GM19099 (cell line): ENCODE measurements around the gene RDH5.

Experiments
- POLR2A ChIP-seq: IDR thresholded peaks from 3 replicates; pipeline ENCODE4 v1.6.1; 2011; ENCODE audit warnings: low read depth; ENCODE audit not compliant: insufficient read length; ENCODE audit errors: extremely low read depth

The RDH5 gene

DNA sequence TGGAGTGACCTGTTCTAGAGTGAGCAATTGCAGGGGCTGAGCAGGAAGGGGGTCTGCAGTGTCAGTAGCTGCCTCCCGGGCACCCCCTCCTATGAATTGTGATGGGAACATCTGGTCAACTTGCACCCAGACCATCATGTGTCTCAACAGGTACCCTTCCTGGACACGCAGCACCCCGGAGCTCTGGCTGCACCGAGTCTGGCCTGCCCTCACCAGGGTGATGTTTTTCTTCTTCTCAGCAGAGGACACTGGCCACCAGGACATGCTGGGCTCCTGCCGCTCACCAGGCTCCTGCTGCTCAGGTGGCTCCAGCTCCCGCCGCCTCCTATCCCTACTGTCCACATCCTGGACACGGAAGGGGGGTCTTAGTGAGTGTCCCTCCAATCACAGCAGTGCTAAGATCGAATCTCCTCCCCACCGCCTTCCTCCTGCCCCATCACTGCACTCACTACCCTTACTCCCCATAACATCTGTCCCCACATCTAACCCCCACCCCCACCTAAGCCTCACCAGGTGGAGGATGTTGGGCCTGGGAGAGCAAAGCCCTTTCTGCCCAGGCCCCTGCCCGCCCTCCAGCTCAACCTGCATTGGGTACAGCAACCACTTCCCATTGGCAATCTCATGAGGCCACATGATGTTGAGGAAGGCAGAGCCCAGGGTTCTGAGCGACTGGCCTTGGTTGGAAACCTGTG lies 27.4 kb upstream of the RDH5 start:
- TF ChIP-seq POLR2A = no peak

DNA sequence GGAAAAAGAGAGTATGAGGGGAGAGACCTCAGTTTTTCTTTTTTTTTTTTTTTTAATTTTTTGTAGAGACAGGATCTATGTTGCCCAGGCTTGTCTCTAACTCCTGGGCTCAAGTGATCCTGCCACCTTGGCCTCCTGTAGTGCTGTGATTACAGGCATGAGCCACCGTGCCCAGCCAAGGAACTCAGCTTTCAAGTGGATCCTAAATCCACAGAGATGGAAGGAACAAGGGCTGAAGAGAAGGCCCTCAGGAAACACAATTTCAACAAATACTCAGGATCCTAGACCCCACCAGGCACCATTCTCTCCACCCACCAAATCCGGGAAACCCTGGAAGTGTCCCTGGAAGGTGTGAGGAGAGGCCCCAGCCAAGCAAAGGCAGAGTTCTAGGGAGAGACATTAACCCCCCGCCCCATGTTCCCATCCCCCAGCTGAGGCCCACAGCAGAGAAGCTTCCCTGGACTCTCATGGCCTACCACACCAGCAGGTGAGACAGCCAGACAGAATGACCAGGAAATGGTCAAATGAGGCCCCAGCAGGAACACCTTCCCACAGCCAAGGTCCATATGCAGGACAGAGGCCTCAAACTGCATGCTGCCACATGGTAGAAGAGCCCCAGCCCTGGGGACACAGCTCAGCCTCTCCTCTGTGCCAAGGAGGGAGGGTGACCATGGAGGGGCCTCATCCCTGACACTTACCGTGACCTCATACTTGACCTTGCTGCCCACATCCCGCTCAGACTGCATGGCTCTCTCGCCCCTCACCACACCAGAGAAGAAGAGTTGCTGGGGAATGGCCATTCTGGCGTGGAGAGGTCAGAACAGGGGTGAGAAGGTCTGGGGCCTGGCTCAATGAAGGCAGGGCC lies 26.6 kb upstream of the RDH5 start:
- TF ChIP-seq POLR2A = no peak

DNA sequence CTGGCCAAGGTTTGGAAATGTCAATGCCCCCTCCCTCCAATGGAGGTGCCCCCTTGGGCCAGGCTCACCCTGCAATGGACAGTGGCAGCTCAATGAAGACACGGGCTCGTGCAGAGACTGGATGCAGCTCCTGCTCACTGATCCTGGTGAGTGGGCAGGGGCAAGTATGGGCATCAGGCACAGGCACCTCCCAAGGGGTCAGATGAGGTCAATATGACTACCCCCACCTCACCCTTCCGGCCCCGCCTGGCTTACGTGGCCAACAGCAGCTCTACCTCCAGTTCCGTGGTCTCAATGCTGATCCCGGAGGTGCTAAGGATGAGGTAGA lies 26.0 kb upstream of the RDH5 start:
- no peak for TF ChIP-seq POLR2A

DNA sequence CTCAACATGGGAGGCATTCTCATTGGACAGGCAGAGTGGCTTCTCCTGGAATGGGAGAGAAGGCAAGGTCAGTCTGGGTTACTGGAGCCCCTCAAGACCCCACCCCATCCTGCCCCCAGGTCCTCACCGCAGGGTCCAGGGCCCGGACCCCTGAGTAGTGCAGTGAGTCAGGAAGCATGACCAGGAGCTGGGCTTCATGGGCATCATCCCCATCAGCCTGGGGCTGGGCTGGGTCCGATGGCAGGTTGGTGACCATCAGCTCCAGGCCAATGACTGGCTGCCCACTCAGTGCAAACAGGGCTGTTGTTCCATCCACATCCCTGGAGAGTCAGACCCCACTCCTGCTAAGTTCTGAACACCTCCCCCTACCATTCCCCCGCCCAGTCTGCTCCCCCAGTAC lies 25.5 kb upstream of the RDH5 start:
- TF ChIP-seq POLR2A = no peak

DNA sequence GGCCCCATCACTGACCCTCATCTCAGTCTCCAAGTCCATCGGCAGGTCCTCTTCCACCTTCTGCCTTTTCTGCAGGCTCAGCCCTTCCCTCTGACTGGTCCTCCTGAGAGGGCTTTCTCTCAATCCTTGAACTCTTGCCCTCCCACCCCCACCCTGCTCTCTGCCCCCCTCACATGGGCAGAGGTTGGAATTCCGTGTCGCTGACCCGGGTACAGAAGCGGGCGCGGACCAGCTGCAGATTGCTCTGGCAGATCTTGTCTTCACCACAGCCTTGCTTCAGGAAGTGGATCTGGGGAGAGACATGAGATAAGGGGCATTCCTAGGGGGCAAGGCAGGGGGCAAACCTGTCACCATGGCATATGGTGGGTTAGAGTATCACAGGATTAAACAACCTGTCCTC lies 24.8 kb upstream of the RDH5 start:
- TF ChIP-seq POLR2A = no peak

DNA sequence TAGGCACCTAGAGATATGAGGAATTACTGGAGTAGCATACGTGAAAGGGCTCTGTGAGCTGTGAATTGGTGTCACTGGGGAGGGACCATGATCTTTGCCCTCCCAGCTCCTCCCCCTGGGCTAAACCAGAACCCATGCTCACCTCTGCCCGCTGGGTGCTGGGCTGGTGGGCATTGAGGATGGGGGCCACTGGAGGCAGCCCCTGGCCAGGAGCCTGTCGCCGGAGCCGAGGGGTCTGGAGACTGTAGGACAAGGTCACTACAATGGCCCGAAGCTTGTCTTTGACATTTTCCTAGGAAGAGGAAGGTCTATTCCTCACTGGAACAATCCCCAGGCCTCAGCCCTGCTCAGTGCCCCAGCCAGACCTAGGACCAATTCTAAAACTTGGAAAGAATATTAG lies 24.1 kb upstream of the RDH5 start:
- no peak for TF ChIP-seq POLR2A

DNA sequence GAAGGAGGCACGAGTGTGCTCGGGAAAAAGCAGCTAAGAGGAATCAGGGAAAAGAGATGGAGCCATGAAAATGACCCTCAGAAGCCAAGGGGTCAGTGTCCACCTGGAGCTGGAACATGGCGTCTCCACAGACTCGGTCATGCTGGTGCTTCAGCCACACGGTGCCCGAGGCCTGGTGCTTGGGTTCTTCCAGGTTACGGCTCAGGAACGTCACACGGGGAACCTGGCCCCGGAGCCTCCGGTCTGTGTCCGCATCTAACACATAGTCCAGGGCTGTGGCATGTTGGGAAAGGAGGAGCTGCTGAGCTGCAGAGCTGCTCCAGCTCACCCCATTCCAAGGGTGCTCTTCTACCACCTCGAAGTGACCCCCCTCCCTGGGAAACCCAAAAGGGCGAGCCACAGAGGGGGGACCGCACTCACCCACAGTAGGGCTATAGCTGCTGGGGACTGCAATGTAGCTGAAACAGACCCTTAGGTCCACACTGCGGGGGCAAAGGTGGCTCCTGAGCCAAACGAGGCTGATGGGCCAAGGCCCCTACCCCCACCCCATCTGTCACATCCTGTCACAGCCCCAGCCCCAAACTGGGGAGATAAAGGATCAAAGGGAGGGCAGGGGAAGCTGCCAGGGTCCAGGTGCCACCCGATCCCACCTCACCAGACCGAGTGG lies 23.3 kb upstream of the RDH5 start:
- no peak for TF ChIP-seq POLR2A

DNA sequence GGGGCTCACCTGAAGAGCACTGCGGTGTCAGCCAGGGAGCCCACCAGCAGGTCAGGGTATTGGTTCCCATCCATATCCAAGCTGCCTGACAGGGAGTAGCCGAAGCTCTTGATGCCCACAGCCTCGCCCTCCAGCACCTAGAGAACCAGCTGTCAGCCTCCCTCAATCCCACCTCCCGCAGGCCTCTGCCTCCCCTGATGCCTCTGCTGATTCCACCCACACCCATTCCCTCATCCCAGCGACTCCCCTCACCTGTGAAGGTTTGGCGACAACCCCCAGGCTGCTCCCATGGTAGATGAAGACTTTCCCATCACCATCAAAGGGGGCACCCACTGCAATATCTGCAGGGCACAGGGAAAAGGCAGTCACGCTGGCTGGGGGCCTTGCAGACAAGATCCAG lies 22.5 kb upstream of the RDH5 start:
- TF ChIP-seq POLR2A = no peak

DNA sequence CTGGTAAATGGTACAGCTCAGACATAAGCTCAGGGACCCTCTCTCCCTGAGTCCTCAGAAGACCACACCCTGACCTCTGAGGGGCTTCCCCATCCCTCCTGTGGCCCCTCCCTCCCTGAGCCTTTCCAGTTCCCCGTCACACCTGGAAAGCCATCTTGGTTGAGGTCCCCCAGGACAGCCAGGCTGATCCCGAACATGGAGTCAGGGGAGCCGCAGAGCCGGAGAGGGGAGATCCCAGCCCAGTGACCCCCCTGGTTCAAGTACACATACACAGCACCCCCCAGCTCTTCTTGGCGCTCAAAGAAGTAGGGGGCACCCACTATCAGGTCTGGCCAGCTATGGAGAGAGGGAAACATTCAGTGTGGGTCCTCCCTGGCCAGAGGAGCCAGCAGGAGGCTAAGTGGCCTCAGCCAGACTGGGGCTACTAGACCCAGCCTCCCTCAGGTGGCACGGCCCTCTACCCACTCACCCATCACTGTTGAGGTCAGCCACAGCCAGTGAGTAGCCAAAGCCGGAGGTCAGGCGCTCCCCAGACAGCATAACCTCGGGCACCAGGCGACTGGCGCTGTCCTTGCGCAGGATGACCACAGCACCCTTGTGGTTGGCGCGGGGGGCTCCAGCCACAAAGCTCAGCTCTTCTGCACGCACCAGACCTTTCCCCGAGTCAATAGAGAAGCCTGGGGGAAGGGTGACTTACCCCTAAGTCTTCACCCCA lies 21.8 kb upstream of the RDH5 start:
- TF ChIP-seq POLR2A = no peak

DNA sequence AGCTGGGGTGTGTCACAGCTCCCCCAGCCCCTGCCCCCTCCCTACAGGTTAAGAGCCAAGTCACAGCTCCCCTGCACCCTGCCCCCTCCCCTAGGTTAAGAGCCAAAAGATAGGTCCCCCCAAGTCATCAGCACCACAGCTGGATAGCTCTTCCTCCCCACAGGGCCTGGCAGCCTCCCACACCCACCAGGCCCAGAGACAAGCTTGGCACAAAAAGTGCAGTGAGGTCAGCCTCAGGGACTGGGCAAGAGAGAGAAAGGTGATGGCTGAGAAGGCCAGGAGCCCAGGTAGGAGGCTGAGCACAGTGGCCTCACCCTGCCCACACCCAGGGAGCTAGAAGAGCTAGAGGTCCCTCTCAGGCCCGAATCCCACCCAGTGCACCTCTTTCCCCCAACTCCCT lies 21.2 kb upstream of the RDH5 start:
- no peak for TF ChIP-seq POLR2A

DNA sequence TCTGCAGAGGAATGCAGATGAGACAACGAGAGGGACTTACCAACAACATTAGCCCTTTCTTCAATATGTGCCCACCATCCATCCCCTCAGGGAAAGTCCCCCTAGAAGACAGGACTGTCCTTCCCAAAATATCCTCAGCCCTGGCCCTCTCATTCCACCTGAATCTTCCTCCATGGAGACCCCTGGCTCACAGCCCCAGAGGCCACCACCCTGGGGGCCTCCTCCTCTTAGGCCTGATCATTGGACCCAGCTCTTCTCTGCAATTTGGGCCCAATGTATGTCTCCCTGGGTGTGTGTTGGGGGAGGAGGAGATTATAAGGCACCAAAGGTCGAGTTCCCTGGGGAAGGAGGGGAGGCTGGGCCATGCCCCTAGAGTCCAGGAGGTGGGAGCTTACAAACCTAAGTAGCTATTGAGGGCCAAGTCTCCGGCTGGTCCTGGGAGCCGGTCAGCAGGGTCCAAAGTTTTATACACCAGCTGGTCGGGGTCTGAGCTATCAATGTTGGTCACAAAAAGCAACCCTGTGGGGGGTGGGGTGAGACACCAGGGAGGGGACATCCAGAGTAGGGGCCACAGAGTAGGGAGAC lies 20.6 kb upstream of the RDH5 start:
- no peak for TF ChIP-seq POLR2A

DNA sequence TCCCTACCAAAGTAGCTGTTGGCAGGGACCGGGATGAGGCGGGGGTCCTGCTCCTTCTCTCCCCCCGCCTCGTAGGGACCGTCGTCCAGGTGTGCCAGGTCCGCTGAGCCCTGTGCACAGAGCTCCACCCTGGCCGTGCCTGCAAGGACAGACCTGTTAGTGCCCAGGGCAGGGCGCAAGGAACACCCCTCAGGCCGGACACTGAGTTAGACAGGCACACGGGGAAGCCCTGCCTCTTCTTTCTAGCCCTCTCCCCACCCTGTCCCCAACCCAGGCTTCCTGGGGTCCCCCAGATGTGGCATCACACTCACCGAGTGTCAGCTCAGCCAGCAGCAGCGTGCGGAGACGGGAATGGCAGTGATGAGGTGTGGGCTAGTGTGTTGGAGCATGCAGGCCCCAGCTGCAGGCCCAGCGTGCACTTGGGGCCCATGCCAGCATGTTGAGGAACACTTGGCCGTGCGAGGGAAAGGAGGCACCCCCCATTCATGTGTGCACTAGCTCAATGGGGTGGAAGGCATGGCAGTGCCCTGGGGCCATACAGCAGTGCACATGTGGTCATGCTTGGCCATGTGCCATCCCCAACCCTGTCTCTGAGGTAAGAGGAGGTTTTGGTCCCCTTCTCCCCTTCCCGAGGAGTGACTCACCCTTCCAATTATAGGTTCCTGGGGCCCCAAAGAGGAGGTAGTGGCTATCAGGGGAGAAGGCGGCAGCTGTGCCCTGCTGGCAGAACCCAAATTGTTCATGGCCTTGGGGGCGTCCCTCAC lies 19.8 kb upstream of the RDH5 start:
- no peak for TF ChIP-seq POLR2A

DNA sequence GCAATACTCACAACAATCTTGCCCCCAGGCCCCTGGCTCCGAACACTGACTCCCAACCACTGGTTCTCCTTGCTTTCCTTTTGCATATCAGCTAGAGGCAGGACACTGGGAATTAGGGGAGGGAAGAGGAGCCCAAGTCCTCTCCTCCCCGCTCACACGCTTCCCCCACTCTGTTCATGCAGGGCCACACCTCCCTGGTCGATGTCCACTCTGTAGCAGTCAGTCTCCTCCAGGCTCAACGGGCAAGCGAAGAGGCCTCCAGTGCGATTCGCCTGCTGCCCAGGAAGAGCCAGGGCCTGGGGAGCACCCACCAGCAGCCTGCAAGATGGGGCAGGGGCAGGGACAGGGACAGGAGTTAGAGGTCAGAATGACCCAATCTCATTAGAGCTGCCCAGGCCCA lies 17.3 kb upstream of the RDH5 start:
- TF ChIP-seq POLR2A = no peak

DNA sequence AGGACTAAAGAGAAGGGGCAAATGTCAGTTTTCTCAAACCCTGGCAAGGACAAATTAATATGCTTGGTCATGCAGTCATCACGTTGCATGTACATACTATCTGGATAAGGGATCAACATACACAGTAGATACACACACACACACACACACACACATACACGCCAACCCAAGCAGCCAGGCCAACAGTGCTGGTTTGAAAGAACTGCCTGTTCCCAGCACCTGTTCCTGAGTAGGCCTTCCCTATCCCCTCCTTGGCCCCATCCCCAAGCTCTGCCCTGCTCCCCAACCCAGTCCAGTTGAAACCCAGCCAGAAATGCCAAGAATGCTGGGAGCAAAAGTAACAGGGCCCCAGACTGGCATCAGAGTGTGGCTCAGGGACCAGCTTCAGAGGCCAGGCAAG lies 16.9 kb upstream of the RDH5 start:
- no peak for TF ChIP-seq POLR2A
